Measurements from ENCODE around the gene DCP1A.

DCP1A gene

GRCh38 chr3:53261712-53262111 is 85.6 kb downstream of the DCP1A start:
- no peak for DNase-seq (ENCODE audit: low read depth, low spot score)
- no peak overlapping the region for H3K4me3 ChIP-seq (ENCODE audit: low read depth, low read length)
- in situ Hi-C loops (cut with HindIII; ENCODE audit: low sequenced_read_pairs), result no loop called here
- TF ChIP-seq CTCF (IDR thresholded peaks at IDR 0.05; ENCODE audit: low read depth, low read length), result no peak

- no peak for TF ChIP-seq CTCF (IDR thresholded peaks at IDR 0.05; ENCODE audit: low read depth, low read length)
- in situ Hi-C loops (cut with HindIII; ENCODE audit: low sequenced_read_pairs), result no loop called here
- no peak for DNase-seq (ENCODE audit: low read depth, low spot score)
- H3K4me3 ChIP-seq (ENCODE audit: low read depth, low read length), result no peak overlapping the region
Measured at GRCh38 chr3:53260286-53260785, 87.0 kb downstream of the DCP1A start.

GRCh38 chr3:53259427-53260259 is 87.7 kb downstream of the DCP1A start:
- no peak for TF ChIP-seq CTCF (IDR thresholded peaks at IDR 0.05; ENCODE audit: low read depth, low read length)
- in situ Hi-C loops (cut with HindIII; ENCODE audit: low sequenced_read_pairs), result no loop called here
- no peak overlapping the region for H3K4me3 ChIP-seq (ENCODE audit: low read depth, low read length)
- DNase-seq (ENCODE audit: low read depth, low spot score), result no peak

- TF ChIP-seq CTCF (IDR thresholded peaks at IDR 0.05; ENCODE audit: low read depth, low read length), result no peak
- in situ Hi-C loops (cut with HindIII; ENCODE audit: low sequenced_read_pairs), result no loop called here
- no peak for DNase-seq (ENCODE audit: low read depth, low spot score)
- H3K4me3 ChIP-seq (ENCODE audit: low read depth, low read length), result no peak overlapping the region
Measured at GRCh38 chr3:53258600-53259426, 88.5 kb downstream of the DCP1A start.

GRCh38 chr3:53257465-53257864 is 89.9 kb downstream of the DCP1A start:
- H3K4me3 ChIP-seq (ENCODE audit: low read depth, low read length), result no peak overlapping the region
- in situ Hi-C loops (cut with HindIII; ENCODE audit: low sequenced_read_pairs), result no loop called here
- no peak for DNase-seq (ENCODE audit: low read depth, low spot score)
- no peak for TF ChIP-seq CTCF (IDR thresholded peaks at IDR 0.05; ENCODE audit: low read depth, low read length)

- no peak overlapping the region for H3K4me3 ChIP-seq (ENCODE audit: low read depth, low read length)
- no peak for TF ChIP-seq CTCF (IDR thresholded peaks at IDR 0.05; ENCODE audit: low read depth, low read length)
- in situ Hi-C loops (cut with HindIII; ENCODE audit: low sequenced_read_pairs), result no loop called here
- no peak for DNase-seq (ENCODE audit: low read depth, low spot score)
Measured at GRCh38 chr3:53256704-53257055, 90.7 kb downstream of the DCP1A start.

All from astrocyte of the spinal cord (primary cell).